K562 (cell line): ENCODE data around the gene CD320.

Experiments used
- FOXJ3 ChIP-seq: sonication (generic); formaldehyde crosslinking; IDR thresholded peaks from 2 replicates; pipeline ENCODE4 v1.4.0; 2020; ENCODE audit warnings: mild to moderate bottlenecking, missing genetic modification reagents
- POLR2AphosphoS2 ChIP-seq: IDR thresholded peaks from 2 replicates; pipeline ENCODE4 v1.6.1; 2012; ENCODE audit warnings: low read length, improper control_type of control experiment
- SMAD3 ChIP-seq: fragments of 450-650 bp; formaldehyde crosslinking; conservative IDR thresholded peaks from 2 replicates; pipeline ENCODE4 v1.4.0; 2020; ENCODE audit warnings: mild to moderate bottlenecking
- ZNF507 ChIP-seq: conservative IDR thresholded peaks from 2 replicates; pipeline ENCODE4 v1.6.1; 2017; ENCODE audit warnings: missing genetic modification characterization, missing compliant biosample characterization
- TF ChIP-seq, protein P1 (sequence below): IDR thresholded peaks from 2 replicates; pipeline ENCODE4 v1.6.1; 2016; ENCODE audit warnings: missing genetic modification characterization, missing compliant biosample characterization
- TF ChIP-seq, protein P2 (sequence below), 3 experiments: IDR thresholded peaks in 2 of 3; conservative IDR thresholded peaks in 1 of 3; 2 replicates each; pipeline ENCODE4 v1.5.1; 2011 to 2012; ENCODE audit warnings: low read length in 3 of 3, mild to moderate bottlenecking in 3 of 3, control low read depth in 2 of 3, improper control_type of control experiment in 1 of 3, inconsistent platforms in 1 of 3, low read depth in 1 of 3, mixed read lengths in 1 of 3, moderate library complexity in 1 of 3; ENCODE audit not compliant: insufficient read depth in 2 of 3

GRCh38 chr19:8257052-8257443, 51.1 kb downstream of the CD320 start:
- TF ChIP-seq, protein P1, sequence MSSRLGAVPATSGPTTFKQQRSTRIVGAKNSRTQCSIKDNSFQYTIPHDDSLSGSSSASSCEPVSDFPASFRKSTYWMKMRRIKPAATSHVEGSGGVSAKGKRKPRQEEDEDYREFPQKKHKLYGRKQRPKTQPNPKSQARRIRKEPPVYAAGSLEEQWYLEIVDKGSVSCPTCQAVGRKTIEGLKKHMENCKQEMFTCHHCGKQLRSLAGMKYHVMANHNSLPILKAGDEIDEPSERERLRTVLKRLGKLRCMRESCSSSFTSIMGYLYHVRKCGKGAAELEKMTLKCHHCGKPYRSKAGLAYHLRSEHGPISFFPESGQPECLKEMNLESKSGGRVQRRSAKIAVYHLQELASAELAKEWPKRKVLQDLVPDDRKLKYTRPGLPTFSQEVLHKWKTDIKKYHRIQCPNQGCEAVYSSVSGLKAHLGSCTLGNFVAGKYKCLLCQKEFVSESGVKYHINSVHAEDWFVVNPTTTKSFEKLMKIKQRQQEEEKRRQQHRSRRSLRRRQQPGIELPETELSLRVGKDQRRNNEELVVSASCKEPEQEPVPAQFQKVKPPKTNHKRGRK, result no peak
- no peak for TF ChIP-seq FOXJ3 (CRISPR knock-in tag)
- TF ChIP-seq, protein P2, sequence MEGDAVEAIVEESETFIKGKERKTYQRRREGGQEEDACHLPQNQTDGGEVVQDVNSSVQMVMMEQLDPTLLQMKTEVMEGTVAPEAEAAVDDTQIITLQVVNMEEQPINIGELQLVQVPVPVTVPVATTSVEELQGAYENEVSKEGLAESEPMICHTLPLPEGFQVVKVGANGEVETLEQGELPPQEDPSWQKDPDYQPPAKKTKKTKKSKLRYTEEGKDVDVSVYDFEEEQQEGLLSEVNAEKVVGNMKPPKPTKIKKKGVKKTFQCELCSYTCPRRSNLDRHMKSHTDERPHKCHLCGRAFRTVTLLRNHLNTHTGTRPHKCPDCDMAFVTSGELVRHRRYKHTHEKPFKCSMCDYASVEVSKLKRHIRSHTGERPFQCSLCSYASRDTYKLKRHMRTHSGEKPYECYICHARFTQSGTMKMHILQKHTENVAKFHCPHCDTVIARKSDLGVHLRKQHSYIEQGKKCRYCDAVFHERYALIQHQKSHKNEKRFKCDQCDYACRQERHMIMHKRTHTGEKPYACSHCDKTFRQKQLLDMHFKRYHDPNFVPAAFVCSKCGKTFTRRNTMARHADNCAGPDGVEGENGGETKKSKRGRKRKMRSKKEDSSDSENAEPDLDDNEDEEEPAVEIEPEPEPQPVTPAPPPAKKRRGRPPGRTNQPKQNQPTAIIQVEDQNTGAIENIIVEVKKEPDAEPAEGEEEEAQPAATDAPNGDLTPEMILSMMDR (IDR thresholded peaks at IDR 0.05 in 2 of 3, conservative IDR thresholded peaks at IDR 0.05 in 1 of 3; ENCODE audit: insufficient read depth in 2 of 3, low read depth in 1 of 3, low read length in 3 of 3), result no peak
- no peak for TF ChIP-seq ZNF507 (tag)
- no peak for TF ChIP-seq SMAD3 (CRISPR knock-in tag)
- TF ChIP-seq POLR2AphosphoS2, result no peak
